ENCODE data around the gene ADAMTSL2. TPM values are rescaled to one million over a fixed set of nuclear protein-coding genes. Genes with fewer than 3 reads are reported as not detected.

Gene ADAMTSL2
- total RNA-seq, 1 experiment from 2014 or later = not detected

- TF ChIP-seq, protein P1, sequence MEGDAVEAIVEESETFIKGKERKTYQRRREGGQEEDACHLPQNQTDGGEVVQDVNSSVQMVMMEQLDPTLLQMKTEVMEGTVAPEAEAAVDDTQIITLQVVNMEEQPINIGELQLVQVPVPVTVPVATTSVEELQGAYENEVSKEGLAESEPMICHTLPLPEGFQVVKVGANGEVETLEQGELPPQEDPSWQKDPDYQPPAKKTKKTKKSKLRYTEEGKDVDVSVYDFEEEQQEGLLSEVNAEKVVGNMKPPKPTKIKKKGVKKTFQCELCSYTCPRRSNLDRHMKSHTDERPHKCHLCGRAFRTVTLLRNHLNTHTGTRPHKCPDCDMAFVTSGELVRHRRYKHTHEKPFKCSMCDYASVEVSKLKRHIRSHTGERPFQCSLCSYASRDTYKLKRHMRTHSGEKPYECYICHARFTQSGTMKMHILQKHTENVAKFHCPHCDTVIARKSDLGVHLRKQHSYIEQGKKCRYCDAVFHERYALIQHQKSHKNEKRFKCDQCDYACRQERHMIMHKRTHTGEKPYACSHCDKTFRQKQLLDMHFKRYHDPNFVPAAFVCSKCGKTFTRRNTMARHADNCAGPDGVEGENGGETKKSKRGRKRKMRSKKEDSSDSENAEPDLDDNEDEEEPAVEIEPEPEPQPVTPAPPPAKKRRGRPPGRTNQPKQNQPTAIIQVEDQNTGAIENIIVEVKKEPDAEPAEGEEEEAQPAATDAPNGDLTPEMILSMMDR (IDR thresholded peaks at IDR 0.05; ENCODE audit: unreplicated experiment) = no peak
- Mint-ChIP-seq H3K4me1 (ENCODE audit: insufficient read depth, unreplicated experiment) (no peaks in the 10 kb centered on the region), H3K4me3 (ENCODE audit: unreplicated experiment) (no peak overlapping the region), H3K36me3 (ENCODE audit: insufficient read depth, unreplicated experiment) (no peaks in the 10 kb centered on the region), H3K9me3 (ENCODE audit: unreplicated experiment) (no peaks in the 10 kb centered on the region), H3K27ac (ENCODE audit: low read depth, unreplicated experiment) (no peak overlapping the region), H3K27me3 (ENCODE audit: insufficient read depth, unreplicated experiment) (peaks cover 90% of the 10 kb centered on the region)
- no peak for DNase-seq (ENCODE audit: unreplicated experiment)
- ChIA-PET CTCF (interaction anchor here (0.7 kb wide), 1 partner anchor 60 kb away, joined by 3 read pairs; no protein-coding TSS in a partner anchor), POLR2A (interaction anchor here (1.0 kb wide), 1 partner anchor 133 kb away, joined by 3 read pairs; no protein-coding TSS in a partner anchor)
- intact Hi-C loops (cut with micrococcal nuclease) = no loop called here
- BruUV-seq (replicated peaks) = no TSS peak
Observed at GRCh38 chr9:133616643-133617405, 82.3 kb downstream of the ADAMTSL2 start.

- ChIA-PET CTCF (no interaction called here), POLR2A (no interaction called here)
- intact Hi-C loops (cut with micrococcal nuclease) = no loop called here
- Mint-ChIP-seq H3K4me1 (ENCODE audit: insufficient read depth, unreplicated experiment) (no peaks in the 10 kb centered on the region), H3K4me3 (ENCODE audit: unreplicated experiment) (no peak overlapping the region), H3K27ac (ENCODE audit: low read depth, unreplicated experiment) (no peak overlapping the region), H3K36me3 (ENCODE audit: insufficient read depth, unreplicated experiment) (no peaks in the 10 kb centered on the region), H3K27me3 (ENCODE audit: insufficient read depth, unreplicated experiment) (peaks cover 90% of the 10 kb centered on the region), H3K9me3 (ENCODE audit: unreplicated experiment) (no peaks in the 10 kb centered on the region)
- TF ChIP-seq, protein P1 (IDR thresholded peaks at IDR 0.05; ENCODE audit: unreplicated experiment) = no peak
- BruUV-seq (replicated peaks) = no TSS peak
- no peak for DNase-seq (ENCODE audit: unreplicated experiment)
Observed at GRCh38 chr9:133618726-133619125, 84.2 kb downstream of the ADAMTSL2 start.

DNA sequence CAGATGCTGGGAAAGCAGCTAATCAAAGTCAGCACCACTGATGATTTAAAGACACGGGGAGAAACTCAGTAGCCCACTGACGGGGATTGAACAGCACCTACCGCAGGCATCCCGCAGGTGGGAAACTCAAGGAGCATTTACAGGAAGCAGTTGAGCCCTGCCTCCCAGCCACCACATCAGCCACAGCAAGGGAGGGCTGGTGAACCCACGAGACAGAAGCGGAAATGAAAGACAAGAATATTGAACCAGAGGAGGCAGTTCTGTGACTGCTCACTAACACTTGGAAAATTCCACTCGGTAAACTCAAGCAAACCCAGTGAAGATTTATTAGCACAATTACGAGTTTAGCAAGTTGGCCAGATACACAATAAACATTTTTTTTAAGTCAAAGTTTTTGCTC is 85.3 kb downstream of the ADAMTSL2 start:
- Mint-ChIP-seq H3K4me1 (ENCODE audit: insufficient read depth, unreplicated experiment) (no peaks in the 10 kb centered on the region), H3K36me3 (ENCODE audit: insufficient read depth, unreplicated experiment) (no peaks in the 10 kb centered on the region), H3K27me3 (ENCODE audit: insufficient read depth, unreplicated experiment) (peaks cover 90% of the 10 kb centered on the region), H3K4me3 (ENCODE audit: unreplicated experiment) (no peak overlapping the region), H3K9me3 (ENCODE audit: unreplicated experiment) (no peaks in the 10 kb centered on the region), H3K27ac (ENCODE audit: low read depth, unreplicated experiment) (no peak overlapping the region)
- intact Hi-C loops (cut with micrococcal nuclease) = no loop called here
- TF ChIP-seq, protein P1 (IDR thresholded peaks at IDR 0.05; ENCODE audit: unreplicated experiment) = no peak
- DNase-seq (ENCODE audit: unreplicated experiment) = no peak
- ChIA-PET CTCF (no interaction called here), POLR2A (no interaction called here)
- BruUV-seq (replicated peaks) = no TSS peak

DNA sequence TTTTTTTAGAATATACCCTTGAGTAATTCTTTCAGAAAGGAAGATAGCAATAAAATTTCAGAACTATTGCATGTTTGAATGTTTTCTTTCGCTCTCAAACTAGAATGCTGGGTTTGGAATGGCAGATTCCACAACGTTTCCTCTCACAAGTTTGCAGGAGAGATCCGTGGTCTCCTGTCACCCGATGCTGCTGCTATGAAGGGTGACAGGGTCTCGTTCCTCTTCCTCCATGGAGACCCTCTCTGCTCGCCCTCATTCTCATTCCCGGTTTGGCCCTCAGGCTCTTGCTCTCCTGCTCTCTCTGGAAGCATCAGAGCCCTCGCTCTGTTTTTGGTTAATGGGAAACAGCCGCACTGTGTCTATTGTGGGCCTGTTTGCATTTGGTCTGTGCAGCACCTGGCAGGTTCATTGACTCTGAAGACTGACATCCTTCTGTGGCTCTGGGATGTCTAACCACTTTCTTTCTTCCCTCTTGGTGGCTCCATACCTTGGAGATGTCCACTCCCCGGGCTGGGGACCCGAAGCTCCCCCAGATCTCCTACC is 87.3 kb downstream of the ADAMTSL2 start:
- Mint-ChIP-seq H3K4me3 (ENCODE audit: unreplicated experiment) (no peak overlapping the region), H3K36me3 (ENCODE audit: insufficient read depth, unreplicated experiment) (no peaks in the 10 kb centered on the region), H3K27me3 (ENCODE audit: insufficient read depth, unreplicated experiment) (peaks cover 92% of the 10 kb centered on the region), H3K27ac (ENCODE audit: low read depth, unreplicated experiment) (no peak overlapping the region), H3K4me1 (ENCODE audit: insufficient read depth, unreplicated experiment) (no peaks in the 10 kb centered on the region), H3K9me3 (ENCODE audit: unreplicated experiment) (no peaks in the 10 kb centered on the region)
- intact Hi-C loops (cut with micrococcal nuclease) = no loop called here
- TF ChIP-seq, protein P1 (IDR thresholded peaks at IDR 0.05; ENCODE audit: unreplicated experiment) = no peak
- BruUV-seq (replicated peaks) = no TSS peak
- no peak for DNase-seq (ENCODE audit: unreplicated experiment)
- ChIA-PET CTCF (no interaction called here), POLR2A (no interaction called here)

Data from MCF 10A (cell line).